ENCODE measurements around the gene SYT5.
A peak's percentile ranks its signal among the peaks of the same experiment; 100 is the strongest.

The SYT5 gene

GRCh38 chr19:55165952-55166529 is 14.0 kb downstream of the SYT5 start:
- CTCF ChIA-PET, result interaction anchor here (0.6 to 1.3 kb wide), 5 partner anchors 9 to 25 kb away, joined by 3 to 9 read pairs (median 4); no protein-coding TSS in a partner anchor
- POLR2A ChIA-PET (ENCODE audit: low non-redundant PET), result no interaction called here
- peak; percentile 66 for DNase-seq (ENCODE audit: low spot score)
- TF ChIP-seq CTCF (conservative IDR thresholded peaks at IDR 0.05; ENCODE audit: low read depth), result peak; percentile 81
- peak overlapping the region; percentile 89 for H3K27ac ChIP-seq

- ChIA-PET POLR2A (ENCODE audit: low non-redundant PET) (interaction anchor here (1.5 kb wide), 1 partner anchor 20 kb away, joined by 5 read pairs; no protein-coding TSS in a partner anchor), CTCF (interaction anchor here (0.7 to 3.6 kb wide), 2 partner anchors 21 to 186 kb away, joined by 3 to 31 read pairs; no protein-coding TSS in a partner anchor)
- TF ChIP-seq CTCF (conservative IDR thresholded peaks at IDR 0.05; ENCODE audit: low read depth), result no peak
- no peak for DNase-seq (ENCODE audit: low spot score)
- H3K27ac ChIP-seq, result no peak overlapping the region
Measured at GRCh38 chr19:55161571-55162322, 18.3 kb downstream of the SYT5 start.

GRCh38 chr19:55160986-55161365 is 19.1 kb downstream of the SYT5 start:
- peak overlapping the region; percentile 97 for H3K27ac ChIP-seq
- CTCF ChIA-PET, result interaction anchor here (0.5 to 3.6 kb wide), 14 partner anchors 10 to 866 kb away, joined by 3 to 31 read pairs (median 4); partner anchors contain the start of genes IL11 and SYT5
- TF ChIP-seq CTCF (conservative IDR thresholded peaks at IDR 0.05; ENCODE audit: low read depth), result no peak
- no peak for DNase-seq (ENCODE audit: low spot score)
- POLR2A ChIA-PET (ENCODE audit: low non-redundant PET), result interaction anchor here (0.5 to 1.5 kb wide), 2 partner anchors 20 to 21 kb away, joined by 3 to 5 read pairs; no protein-coding TSS in a partner anchor

- POLR2A ChIA-PET (ENCODE audit: low non-redundant PET), result interaction anchor here (0.5 to 1.5 kb wide), 3 partner anchors 19 to 156 kb away, joined by 3 to 5 read pairs (median 3); no protein-coding TSS in a partner anchor
- CTCF ChIA-PET, result interaction anchor here (0.5 to 3.6 kb wide), 16 partner anchors 9 to 867 kb away, joined by 3 to 31 read pairs (median 4); partner anchors contain the start of genes IL11 and SYT5
- peak; percentile 97 for TF ChIP-seq CTCF (conservative IDR thresholded peaks at IDR 0.05; ENCODE audit: low read depth)
- peak; percentile 97 for DNase-seq (ENCODE audit: low spot score)
- H3K27ac ChIP-seq, result peak overlapping the region; percentile 97
Measured at GRCh38 chr19:55160128-55160985, 19.7 kb downstream of the SYT5 start.

- peak; percentile 71 for DNase-seq (ENCODE audit: low spot score)
- TF ChIP-seq CTCF (conservative IDR thresholded peaks at IDR 0.05; ENCODE audit: low read depth), result no peak
- peak overlapping the region; percentile 97 for H3K27ac ChIP-seq
- ChIA-PET CTCF (interaction anchor here (0.5 to 3.6 kb wide), 6 partner anchors 8 to 102 kb away, joined by 3 to 31 read pairs (median 7); partner anchors contain the start of gene SYT5), POLR2A (ENCODE audit: low non-redundant PET) (no interaction called here)
Measured at GRCh38 chr19:55158848-55159749, 21.0 kb downstream of the SYT5 start.
